GM12801 (cell line): Measurements from ENCODE around the gene AFF3.

Experiments
- TF ChIP-seq, protein P1 (sequence below): IDR thresholded peaks from one replicate; pipeline ENCODE4 v1.5.1; 2011; ENCODE audit warnings: control low read depth; ENCODE audit not compliant: insufficient read length; ENCODE audit errors: extremely low read depth

Gene AFF3

DNA sequence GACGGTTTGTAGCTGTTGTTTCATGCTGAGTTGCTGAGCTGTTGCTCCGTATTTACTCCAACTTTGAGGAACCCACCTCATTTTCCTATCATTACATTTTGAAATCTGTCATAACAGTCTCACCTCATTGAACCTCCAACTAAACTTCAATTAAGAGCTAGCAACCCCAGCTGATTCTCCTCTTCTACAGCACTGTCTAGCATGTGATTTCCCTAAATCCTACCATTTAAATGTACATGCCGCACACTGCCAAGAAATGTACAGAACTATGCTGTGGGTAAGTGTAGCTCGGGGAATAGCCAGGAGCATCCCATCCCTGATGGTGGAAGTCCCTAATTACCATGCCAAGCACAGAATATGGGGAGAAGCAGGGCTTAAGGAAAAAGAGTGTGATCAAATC, 299.9 kb downstream of the AFF3 start:
- TF ChIP-seq, protein P1, sequence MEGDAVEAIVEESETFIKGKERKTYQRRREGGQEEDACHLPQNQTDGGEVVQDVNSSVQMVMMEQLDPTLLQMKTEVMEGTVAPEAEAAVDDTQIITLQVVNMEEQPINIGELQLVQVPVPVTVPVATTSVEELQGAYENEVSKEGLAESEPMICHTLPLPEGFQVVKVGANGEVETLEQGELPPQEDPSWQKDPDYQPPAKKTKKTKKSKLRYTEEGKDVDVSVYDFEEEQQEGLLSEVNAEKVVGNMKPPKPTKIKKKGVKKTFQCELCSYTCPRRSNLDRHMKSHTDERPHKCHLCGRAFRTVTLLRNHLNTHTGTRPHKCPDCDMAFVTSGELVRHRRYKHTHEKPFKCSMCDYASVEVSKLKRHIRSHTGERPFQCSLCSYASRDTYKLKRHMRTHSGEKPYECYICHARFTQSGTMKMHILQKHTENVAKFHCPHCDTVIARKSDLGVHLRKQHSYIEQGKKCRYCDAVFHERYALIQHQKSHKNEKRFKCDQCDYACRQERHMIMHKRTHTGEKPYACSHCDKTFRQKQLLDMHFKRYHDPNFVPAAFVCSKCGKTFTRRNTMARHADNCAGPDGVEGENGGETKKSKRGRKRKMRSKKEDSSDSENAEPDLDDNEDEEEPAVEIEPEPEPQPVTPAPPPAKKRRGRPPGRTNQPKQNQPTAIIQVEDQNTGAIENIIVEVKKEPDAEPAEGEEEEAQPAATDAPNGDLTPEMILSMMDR = no peak

DNA sequence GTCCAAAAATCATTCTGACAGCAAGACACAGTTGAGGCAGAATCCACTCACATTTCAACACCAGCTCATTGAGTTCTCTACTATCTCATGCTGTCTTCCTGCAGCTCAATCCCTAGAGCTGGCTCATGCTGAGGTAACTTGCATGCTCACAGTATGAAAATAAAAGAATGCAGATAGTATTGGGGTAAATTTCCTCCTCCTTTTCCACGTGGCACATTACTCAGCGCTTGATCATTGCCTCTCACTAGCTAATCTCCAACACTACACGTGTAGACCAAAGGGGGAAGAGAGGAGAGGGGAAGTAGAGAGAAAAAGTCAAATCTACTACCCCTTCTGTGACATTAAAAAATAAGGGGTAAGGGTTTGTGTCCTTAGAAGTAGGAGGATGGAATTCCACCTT, 300.6 kb downstream of the AFF3 start:
- TF ChIP-seq, protein P1 = no peak

DNA sequence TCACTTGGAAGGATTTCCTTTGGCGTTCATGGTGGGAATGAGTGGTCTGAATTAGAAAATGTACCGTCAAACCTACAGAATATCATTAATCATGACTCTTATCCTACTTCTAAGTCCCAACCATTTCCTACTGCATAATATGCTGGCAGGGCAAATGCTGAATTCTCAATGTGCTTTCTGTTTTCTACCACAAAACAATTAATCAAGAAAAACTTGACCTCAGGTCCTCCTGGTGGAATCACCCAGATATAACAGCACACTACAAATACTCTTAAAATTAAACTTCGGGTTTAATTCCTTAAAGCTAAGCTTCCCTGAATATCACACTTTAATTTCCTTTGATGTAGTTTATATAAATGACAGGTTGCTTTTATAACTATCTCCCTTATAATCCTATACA, 301.6 kb downstream of the AFF3 start:
- TF ChIP-seq, protein P1 = no peak

DNA sequence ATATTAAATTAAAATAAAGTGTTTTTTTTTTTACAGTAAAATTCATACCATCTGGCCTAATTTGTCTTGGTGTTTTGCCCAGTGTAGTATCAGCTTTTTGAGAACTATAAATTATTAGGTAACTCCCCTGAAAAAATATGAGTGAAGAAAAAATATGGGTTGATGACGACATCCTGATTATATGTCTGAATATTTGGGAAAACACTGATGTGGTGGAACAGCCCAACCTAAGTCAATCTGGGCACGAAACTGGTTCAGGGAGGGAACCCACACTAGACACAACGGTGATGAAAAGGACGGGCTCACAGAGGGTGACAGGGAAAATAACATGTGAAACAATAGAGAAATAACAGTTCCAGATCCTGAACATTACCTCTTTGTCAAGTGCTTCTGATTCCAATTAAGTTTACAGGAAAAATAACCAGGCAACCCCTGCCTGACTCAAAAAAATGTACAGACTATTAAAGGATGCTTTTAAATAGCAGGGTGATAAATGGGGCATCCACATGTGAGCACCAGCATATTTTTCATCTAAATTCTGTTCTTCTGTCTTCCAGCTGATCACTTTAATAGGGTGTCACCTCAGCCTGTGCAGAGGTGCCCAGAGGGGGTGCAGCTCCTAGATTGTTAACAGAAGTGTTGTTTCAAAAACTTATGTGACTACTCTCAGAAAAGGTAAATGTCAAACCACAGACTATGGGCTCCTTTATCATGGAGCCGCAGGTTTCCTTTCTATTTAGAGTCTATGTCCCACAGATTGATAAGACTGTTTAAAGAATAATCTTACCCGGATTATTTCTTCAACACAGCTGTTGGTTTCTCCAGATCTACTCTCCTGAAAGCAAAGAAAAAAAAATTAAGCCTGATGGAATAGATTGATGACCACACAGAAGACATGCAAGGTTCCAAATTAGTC, 305.4 kb downstream of the AFF3 start:
- TF ChIP-seq, protein P1 = no peak

DNA sequence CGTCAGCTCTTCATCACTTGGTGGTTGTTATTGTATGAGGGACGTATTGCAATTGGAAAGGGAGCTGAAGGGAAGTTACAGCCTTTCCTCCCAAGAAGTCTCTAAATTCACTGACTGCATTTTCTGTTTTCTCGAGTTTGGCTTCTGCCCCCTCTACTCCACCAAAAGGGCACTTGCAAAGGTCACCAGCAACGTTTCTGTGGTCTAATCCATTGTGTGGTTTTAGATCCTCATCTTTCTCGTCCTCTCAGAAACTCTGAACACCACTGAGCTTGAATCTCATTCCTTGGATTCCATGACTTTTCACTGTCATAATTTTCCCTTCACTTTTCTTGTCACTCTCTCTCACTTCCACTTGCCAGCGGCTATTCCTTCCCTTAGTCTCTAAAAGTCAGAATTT, 308.0 kb downstream of the AFF3 start:
- TF ChIP-seq, protein P1 = no peak

DNA sequence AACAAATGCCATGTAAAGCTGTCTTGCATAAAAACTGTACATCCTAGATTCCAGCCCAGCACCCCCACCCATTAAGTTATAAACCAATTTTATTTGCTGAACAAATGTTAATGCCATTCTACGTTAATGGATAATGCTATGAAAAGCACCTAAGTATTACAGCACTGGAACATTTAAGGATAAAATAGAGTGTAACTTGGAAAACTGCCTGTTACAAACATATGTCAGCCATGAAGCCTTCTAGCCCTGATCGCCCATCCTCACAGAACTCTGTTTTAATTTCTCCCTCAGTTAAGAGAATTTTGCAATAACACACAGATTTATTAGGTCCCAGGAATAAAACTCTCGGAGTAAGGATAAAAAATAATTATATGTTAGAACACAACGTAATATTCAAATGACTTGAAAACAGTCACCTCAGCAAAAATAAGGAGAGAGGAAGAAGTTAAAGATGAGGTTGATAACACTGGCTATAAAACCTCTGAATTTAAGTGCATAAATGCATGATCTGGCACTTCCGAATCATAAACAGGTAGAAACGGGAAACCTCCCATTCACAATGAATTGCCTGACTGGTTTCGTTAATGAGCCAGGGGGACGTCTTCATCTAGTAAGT, 308.7 kb downstream of the AFF3 start:
- TF ChIP-seq, protein P1 = no peak

DNA sequence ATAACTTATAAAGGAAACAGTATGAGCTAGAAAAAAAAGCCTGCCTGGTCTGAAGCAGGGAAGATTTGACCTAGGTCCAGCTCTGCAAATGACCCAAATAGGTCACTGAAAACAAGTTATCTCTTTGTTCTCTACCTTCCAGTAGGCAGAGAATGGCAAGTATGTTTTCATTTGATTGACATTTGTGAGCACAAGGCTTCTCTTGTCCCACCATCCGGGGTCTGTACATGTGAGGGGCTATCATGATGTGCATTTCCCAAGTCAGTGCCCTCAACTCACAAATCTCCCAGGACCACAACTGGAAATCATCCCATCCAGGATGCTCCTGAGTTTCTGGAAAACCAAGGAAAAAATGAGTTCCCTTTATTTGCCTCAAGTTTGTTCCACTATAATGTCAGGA, 309.5 kb downstream of the AFF3 start:
- TF ChIP-seq, protein P1 = no peak
